ENCODE data around the gene TBX4. TPM values are rescaled to one million over a fixed set of nuclear protein-coding genes. Genes with fewer than 3 reads are reported as not detected.

The TBX4 gene
- total RNA-seq, 4 donors from 2014 or later, result 0.27 TPM; not detected in 3

DNA sequence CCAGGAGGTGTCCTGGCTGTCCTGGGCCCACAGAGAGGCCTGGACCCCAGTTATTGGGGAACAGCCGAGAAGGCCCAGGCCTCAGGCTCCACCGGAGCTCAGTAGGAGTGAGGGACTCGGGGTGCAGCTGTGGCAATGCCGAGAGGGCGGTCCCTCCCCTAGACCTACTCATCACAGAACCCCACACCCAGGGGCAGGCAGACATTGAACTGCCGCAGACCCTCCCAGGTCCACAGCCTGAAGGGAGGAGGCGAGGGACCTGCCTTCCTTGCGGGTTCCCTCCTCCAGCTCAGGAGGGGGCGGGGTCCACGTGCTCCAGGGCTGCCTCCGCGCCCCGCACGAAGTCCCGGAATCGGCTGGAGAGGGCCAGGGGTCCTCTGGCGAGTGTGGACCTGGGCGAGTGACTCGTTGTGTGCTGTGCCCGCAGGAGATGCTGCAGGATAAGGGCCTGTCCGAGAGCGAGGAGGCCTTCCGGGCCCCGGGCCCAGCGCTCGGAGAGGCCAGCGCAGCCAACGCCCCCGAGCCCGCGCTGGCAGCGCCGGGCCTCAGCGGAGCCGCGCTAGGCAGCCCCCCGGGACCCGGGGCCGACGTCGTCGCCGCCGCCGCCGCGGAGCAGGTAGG, 3.9 kb downstream of the TBX4 start:
- TF ChIP-seq, protein P1, sequence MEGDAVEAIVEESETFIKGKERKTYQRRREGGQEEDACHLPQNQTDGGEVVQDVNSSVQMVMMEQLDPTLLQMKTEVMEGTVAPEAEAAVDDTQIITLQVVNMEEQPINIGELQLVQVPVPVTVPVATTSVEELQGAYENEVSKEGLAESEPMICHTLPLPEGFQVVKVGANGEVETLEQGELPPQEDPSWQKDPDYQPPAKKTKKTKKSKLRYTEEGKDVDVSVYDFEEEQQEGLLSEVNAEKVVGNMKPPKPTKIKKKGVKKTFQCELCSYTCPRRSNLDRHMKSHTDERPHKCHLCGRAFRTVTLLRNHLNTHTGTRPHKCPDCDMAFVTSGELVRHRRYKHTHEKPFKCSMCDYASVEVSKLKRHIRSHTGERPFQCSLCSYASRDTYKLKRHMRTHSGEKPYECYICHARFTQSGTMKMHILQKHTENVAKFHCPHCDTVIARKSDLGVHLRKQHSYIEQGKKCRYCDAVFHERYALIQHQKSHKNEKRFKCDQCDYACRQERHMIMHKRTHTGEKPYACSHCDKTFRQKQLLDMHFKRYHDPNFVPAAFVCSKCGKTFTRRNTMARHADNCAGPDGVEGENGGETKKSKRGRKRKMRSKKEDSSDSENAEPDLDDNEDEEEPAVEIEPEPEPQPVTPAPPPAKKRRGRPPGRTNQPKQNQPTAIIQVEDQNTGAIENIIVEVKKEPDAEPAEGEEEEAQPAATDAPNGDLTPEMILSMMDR (IDR thresholded peaks at IDR 0.05), result no peak
- TF ChIP-seq POLR2A (IDR thresholded peaks at IDR 0.05), result no peak
- TF ChIP-seq EP300 (IDR thresholded peaks at IDR 0.05), result no peak
- no peak for TF ChIP-seq POLR2AphosphoS5 (IDR thresholded peaks at IDR 0.05)
- H3K27ac ChIP-seq, result no peak overlapping the region
- ATAC-seq, result no peak
- WGBS, 2 donors (ENCODE audit: low coverage in 1 of 2), result no CpG with 5 or more reads among the region's 47 CpGs
- H3K4me1 ChIP-seq, result peaks cover 0 to 34% (median 10%) of the 10 kb centered on the region in 3 donors
- no peaks in the 10 kb centered on the region for H3K36me3 ChIP-seq
- peaks cover 92% of the 10 kb centered on the region for H3K27me3 ChIP-seq
- no peaks in the 10 kb centered on the region for H3K9me3 ChIP-seq
- H3K4me3 ChIP-seq, result no peak overlapping the region

DNA sequence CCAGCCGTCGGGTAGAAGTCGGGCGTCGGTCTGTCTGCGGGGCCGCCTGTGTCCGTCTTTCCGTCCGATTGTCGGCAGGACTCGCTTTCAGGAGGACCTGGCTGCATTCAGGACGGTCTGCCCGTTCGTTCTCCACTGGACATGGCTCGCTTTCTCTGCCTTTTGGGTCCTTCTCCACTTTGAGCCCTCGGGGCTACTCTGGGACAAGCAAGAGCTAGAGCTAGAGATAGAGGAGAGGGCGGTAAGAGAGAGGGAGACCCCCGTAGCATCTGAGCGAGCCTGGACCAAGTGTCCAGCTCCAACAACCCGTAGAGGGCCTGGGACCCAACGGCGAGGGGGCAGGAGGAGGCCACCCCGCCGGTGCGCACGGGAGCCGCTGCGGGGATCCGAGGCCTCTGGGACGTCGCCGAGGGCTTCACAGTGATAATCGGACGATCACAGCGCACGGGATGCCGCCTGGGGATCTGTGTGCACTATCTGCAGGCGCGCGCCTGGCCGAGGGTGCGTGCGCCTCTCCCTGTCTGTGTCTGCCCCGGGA, 4.5 kb downstream of the TBX4 start:
- TF ChIP-seq EP300 (IDR thresholded peaks at IDR 0.05) (no peak), POLR2A (IDR thresholded peaks at IDR 0.05) (no peak)
- H3K4me1 ChIP-seq, result peaks cover 0 to 33% (median 6%) of the 10 kb centered on the region in 3 donors
- H3K36me3 ChIP-seq, result no peaks in the 10 kb centered on the region
- H3K4me3 ChIP-seq, result no peak overlapping the region
- WGBS, 2 donors (ENCODE audit: low coverage in 1 of 2), result 6% methylated on average over 7 of the region's 45 CpGs; no CpG with 5 or more reads in 1 of the 2 donors
- no peak overlapping the region for H3K27ac ChIP-seq
- peaks cover 92% of the 10 kb centered on the region for H3K27me3 ChIP-seq
- no peak for ATAC-seq
- no peaks in the 10 kb centered on the region for H3K9me3 ChIP-seq

GRCh38 chr17:61457226-61457983, 5.2 kb downstream of the TBX4 start:
- Histone ChIP-seq H3K27me3 (peaks cover 92% of the 10 kb centered on the region), H3K36me3 (no peaks in the 10 kb centered on the region), H3K27ac (no peak overlapping the region), H3K4me3 (peak overlapping the region in 1 of 2 donors; percentile 34), H3K4me1 (peaks cover 0 to 33% (median 0%) of the 10 kb centered on the region in 3 donors), H3K9me3 (no peaks in the 10 kb centered on the region)
- TF ChIP-seq POLR2AphosphoS5 (IDR thresholded peaks at IDR 0.05) (no peak), EP300 (IDR thresholded peaks at IDR 0.05) (no peak), POLR2A (IDR thresholded peaks at IDR 0.05) (no peak)
- TF ChIP-seq, protein P1 (IDR thresholded peaks at IDR 0.05), result no peak
- 2% methylated on average over 7 of the region's 39 CpGs; no CpG with 5 or more reads in 1 of the 2 donors for WGBS, 2 donors (ENCODE audit: low coverage in 1 of 2)
- no peak for ATAC-seq

- Histone ChIP-seq H3K27ac (no peak overlapping the region), H3K9me3 (no peaks in the 10 kb centered on the region), H3K36me3 (no peaks in the 10 kb centered on the region), H3K4me3 (peak overlapping the region in 1 of 2 donors; percentile 34), H3K4me1 (peaks cover 0 to 30% (median 0%) of the 10 kb centered on the region in 3 donors), H3K27me3 (peaks cover 93% of the 10 kb centered on the region)
- WGBS, 2 donors (ENCODE audit: low coverage in 1 of 2), result 13 to 55% methylated on average over 3 to 5 of the region's 14 CpGs
- ATAC-seq, result no peak
- no peak for TF ChIP-seq POLR2AphosphoS5 (IDR thresholded peaks at IDR 0.05)
- no peak for TF ChIP-seq EP300 (IDR thresholded peaks at IDR 0.05)
- TF ChIP-seq, protein P1 (IDR thresholded peaks at IDR 0.05), result no peak
- TF ChIP-seq POLR2A (IDR thresholded peaks at IDR 0.05), result no peak
Measured at GRCh38 chr17:61458000-61458399, 5.8 kb downstream of the TBX4 start.

DNA sequence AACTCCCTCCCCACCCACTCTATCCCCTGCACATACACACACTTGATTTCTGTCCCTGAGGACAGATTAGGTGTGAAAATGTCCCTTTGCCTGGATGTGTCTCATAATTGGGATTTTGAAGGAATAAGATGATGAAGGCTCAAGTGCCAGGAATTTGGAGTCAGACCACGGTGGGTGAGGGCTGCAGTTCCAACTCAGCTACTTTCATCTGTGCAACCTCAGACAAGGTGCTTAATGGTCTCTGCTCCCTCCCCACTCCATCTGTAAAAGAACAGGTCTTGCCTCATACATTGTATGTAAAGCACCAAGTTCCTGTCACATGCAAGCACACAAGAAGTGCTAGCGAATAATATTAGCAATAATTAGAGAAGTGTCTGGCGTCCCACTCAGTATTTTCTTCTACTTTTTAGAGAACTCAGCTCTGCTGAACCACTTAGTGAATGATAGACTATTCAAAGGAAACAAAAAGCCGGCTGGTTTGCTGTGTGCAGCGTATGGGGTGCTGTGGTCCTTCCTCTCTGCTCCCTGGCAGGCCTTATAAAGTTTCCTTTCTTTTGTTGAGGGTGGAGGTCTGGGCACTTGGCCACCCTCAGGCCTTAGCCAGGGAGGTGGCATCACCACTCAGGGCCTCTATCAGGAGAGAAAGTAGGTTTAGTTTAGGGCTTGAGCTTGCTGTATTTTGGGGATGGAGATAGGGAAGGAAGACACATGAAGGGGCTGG, 6.4 kb downstream of the TBX4 start:
- ATAC-seq, result no peak
- TF ChIP-seq POLR2AphosphoS5 (IDR thresholded peaks at IDR 0.05) (no peak), POLR2A (IDR thresholded peaks at IDR 0.05) (no peak), EP300 (IDR thresholded peaks at IDR 0.05) (no peak)
- TF ChIP-seq, protein P1 (IDR thresholded peaks at IDR 0.05), result no peak
- WGBS, 2 donors (ENCODE audit: low coverage in 1 of 2), result 49 to 71% methylated on average over 4 to 5 of the region's 5 CpGs
- Histone ChIP-seq H3K4me1 (peaks cover 0 to 30% (median 0%) of the 10 kb centered on the region in 3 donors), H3K27me3 (peaks cover 99% of the 10 kb centered on the region), H3K9me3 (no peaks in the 10 kb centered on the region), H3K4me3 (no peak overlapping the region), H3K27ac (no peak overlapping the region), H3K36me3 (no peaks in the 10 kb centered on the region)
